PC-3 (cell line): ENCODE data around the gene RBMS3. TPM values are rescaled to one million over a fixed set of nuclear protein-coding genes. Genes with fewer than 3 reads are reported as not detected.

Experiments
- ATAC-seq: fragments of 200-7000 bp; cut with Tn5 transposase; 2 replicates; pipeline ENCODE4 v1.9.1; 2020; ENCODE audit warnings: mild to moderate bottlenecking, moderate library complexity
- BruUV-seq: library from RNA; stranded (reverse); fragments of 400-500 nt; replicated peaks from 2 replicates; lab custom pipeline; 2021; lab: Mats Ljungman, UMichigan
- CTCF ChIA-PET: fragments of 300-600 bp; sonication (Branson Sonifier 250); formaldehyde crosslinking; loops from one replicate; lab custom pipeline; 2022; ENCODE audit warnings: antibody characterized with exemption; lab: Charles Lee
- POLR2A ChIA-PET: fragments of 300-600 bp; sonication (Branson Sonifier 250); formaldehyde crosslinking; loops from one replicate; lab custom pipeline; 2022; ENCODE audit warnings: antibody characterized with exemption; ENCODE audit not compliant: unreplicated experiment; lab: Charles Lee
- DNase-seq: peaks from one replicate; pipeline ENCODE4 v3.0.0-alpha.2; 2015
- H2AFZ ChIP-seq: fragments of 300-600 bp; sonication (generic); 2 replicates; pipeline ENCODE4 v1.6.0; 2016; ENCODE audit warnings: antibody characterized with exemption, low read length
- H3F3A ChIP-seq: fragments of 300-600 bp; sonication (generic); one replicate; pipeline ENCODE4 v1.6.0; 2017; ENCODE audit warnings: antibody characterized with exemption, low read length, control low read depth, mild to moderate bottlenecking; ENCODE audit not compliant: unreplicated experiment
- H3K27ac ChIP-seq: fragments of 300-600 bp; sonication (generic); 2 replicates; pipeline ENCODE4 v1.5.1; 2016; ENCODE audit warnings: mild to moderate bottlenecking, low read length
- H3K27me3 ChIP-seq: fragments of 300-600 bp; sonication (generic); 2 replicates; pipeline ENCODE4 v1.6.1; 2016; ENCODE audit warnings: low read length, mixed read lengths
- H3K36me3 ChIP-seq: fragments of 300-600 bp; sonication (generic); 2 replicates; pipeline ENCODE4 v1.6.1; 2016; ENCODE audit warnings: low read depth, mixed run types, low read length, mixed read lengths
- H3K4me1 ChIP-seq: fragments of 300-600 bp; sonication (generic); 2 replicates; pipeline ENCODE4 v1.5.1; 2016; ENCODE audit warnings: low read length; ENCODE audit not compliant: insufficient read depth
- H3K4me2 ChIP-seq: fragments of 300-600 bp; sonication (generic); 2 replicates; pipeline ENCODE4 v1.6.0; 2016; ENCODE audit warnings: low read length
- H3K4me3 ChIP-seq: fragments of 300-600 bp; sonication (generic); 2 replicates; pipeline ENCODE4 v1.5.1; 2016; ENCODE audit warnings: mild to moderate bottlenecking, low read length, mixed read lengths
- H3K79me2 ChIP-seq: fragments of 300-600 bp; sonication (generic); 2 replicates; pipeline ENCODE4 v1.6.1; 2017; ENCODE audit warnings: low read length, mixed read lengths
- H3K9ac ChIP-seq: fragments of 300-600 bp; sonication (generic); 2 replicates; pipeline ENCODE4 v1.6.0; 2016; ENCODE audit warnings: mild to moderate bottlenecking, low read length
- H3K9me2 ChIP-seq: fragments of 300-600 bp; sonication (generic); replicated peaks from 2 replicates; pipeline ENCODE4 v1.6.1; 2016; ENCODE audit warnings: mixed run types, low read length, mixed read lengths
- H3K9me3 ChIP-seq: fragments of 300-600 bp; sonication (generic); 2 replicates; pipeline ENCODE4 v1.6.1; 2016; ENCODE audit warnings: low read length, mixed read lengths
- H4K20me1 ChIP-seq: fragments of 300-600 bp; sonication (generic); 2 replicates; pipeline ENCODE4 v1.6.1; 2016; ENCODE audit warnings: low read length, mixed read lengths
- EZH2 ChIP-seq: fragments of 300-600 bp; sonication (generic); IDR thresholded peaks from one replicate; pipeline ENCODE4 v1.6.1; 2017; ENCODE audit warnings: antibody characterized with exemption, mild to moderate bottlenecking, low read length; ENCODE audit not compliant: unreplicated experiment
- EZH2phosphoT487 ChIP-seq: fragments of 300-600 bp; sonication (generic); IDR thresholded peaks from 2 replicates; pipeline ENCODE4 v1.6.1; 2018; ENCODE audit warnings: mild to moderate bottlenecking, antibody characterized with exemption, low read length, borderline replicate concordance
- intact Hi-C: fragments of 100-400 bp; cut with micrococcal nuclease; formaldehyde crosslinking; loops from 2 replicates; pipeline ENCODE4 v1.9.0; 2023
- total RNA-seq: library from RNA; depleted of rRNA; stranded (reverse); fragments of >200 nt; gene quantifications from 2 replicates; pipeline ENCODE4 v1.2.3, GENCODE V29; 2014
- TF ChIP-seq, protein P1 (sequence below): fragments of 300-600 bp; sonication (generic); conservative IDR thresholded peaks from 2 replicates; pipeline ENCODE4 v1.5.1; 2017; ENCODE audit warnings: antibody characterized with exemption, low read depth, mild to moderate bottlenecking, low read length

The RBMS3 gene
- total RNA-seq, 1 experiment from 2014 or later = 5.4 TPM

DNA sequence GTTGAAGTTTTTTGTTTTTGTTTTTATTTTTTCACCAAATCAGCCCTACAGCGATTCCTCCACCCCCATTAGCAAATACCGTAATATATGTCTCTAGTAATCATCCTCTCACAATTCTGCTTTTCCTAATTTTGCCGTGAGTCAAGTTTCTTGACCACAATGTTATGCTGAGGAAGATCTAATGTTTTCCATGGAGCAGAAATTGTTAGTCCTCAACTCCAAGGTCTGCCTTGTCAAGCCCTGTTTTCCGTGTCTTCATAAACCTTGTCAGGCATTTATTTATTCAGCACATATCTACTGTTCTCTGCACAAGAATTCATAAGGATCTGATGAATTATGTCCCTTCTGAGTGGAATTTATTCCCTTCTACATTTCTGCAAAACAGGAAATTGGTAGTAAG lies 372.8 kb downstream of the RBMS3 start:
- POLR2A ChIA-PET = no interaction called here

DNA sequence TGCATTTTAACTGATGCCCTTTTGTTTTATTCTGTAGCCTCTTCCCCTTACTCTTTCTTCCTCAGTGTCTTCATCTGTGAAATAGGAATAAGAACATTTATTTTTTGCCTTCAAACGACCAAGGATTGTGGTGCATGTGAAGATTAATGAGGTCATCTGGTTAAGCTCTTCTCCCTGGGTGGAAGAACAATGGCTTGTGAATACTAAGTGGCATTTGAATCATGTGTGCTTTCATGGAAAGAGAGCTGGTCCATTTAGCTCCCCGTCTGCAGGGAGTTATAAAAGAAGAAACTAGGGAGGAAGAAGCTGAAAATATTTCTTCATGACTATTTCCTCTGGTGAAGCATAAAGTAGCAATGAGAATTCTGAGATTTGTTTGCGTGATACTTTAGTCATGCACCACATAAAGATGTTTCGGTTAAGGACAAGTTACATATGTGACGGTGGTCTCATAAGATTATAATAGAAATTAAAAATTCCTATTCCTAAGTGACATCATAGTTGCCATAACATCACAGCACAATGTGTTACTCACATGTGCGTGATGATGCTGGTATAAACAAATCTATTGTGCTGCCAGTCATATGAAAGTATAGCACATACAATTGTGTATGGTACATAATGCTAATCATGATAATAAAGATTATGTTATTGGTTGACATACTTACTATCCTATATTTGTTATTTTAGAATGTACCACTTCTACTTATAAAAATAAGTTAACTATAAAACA lies 374.3 kb downstream of the RBMS3 start:
- Histone ChIP-seq H3K9me3 (no peaks in the 10 kb centered on the region), H3K9me2 (no peaks in the 10 kb centered on the region), H4K20me1 (no peaks in the 10 kb centered on the region), H3K27me3 (no peaks in the 10 kb centered on the region), H3K27ac (no peak overlapping the region), H3K4me3 (no peak overlapping the region), H2AFZ (no peak overlapping the region), H3K4me1 (0 out of 2 replicates have a peak, but pooled peaks cover 1% of the 10 kb centered on the region), H3K4me2 (no peak overlapping the region), H3K9ac (no peak overlapping the region), H3K79me2 (no peaks in the 10 kb centered on the region), H3K36me3 (no peaks in the 10 kb centered on the region), H3F3A (no peaks in the 10 kb centered on the region)
- CTCF ChIA-PET = no interaction called here
- no peak for DNase-seq
- POLR2A ChIA-PET = no interaction called here
- intact Hi-C loops = no loop called here
- no TSS peak for BruUV-seq
- TF ChIP-seq, protein P1, sequence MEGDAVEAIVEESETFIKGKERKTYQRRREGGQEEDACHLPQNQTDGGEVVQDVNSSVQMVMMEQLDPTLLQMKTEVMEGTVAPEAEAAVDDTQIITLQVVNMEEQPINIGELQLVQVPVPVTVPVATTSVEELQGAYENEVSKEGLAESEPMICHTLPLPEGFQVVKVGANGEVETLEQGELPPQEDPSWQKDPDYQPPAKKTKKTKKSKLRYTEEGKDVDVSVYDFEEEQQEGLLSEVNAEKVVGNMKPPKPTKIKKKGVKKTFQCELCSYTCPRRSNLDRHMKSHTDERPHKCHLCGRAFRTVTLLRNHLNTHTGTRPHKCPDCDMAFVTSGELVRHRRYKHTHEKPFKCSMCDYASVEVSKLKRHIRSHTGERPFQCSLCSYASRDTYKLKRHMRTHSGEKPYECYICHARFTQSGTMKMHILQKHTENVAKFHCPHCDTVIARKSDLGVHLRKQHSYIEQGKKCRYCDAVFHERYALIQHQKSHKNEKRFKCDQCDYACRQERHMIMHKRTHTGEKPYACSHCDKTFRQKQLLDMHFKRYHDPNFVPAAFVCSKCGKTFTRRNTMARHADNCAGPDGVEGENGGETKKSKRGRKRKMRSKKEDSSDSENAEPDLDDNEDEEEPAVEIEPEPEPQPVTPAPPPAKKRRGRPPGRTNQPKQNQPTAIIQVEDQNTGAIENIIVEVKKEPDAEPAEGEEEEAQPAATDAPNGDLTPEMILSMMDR = no peak
- TF ChIP-seq EZH2 = no peak
- no peak for TF ChIP-seq EZH2phosphoT487
- ATAC-seq = no peak

More for the DNA sequence above, 372.8 kb downstream of the RBMS3 start:
- DNase-seq (no peak), ATAC-seq (no peak)
- H3K27me3 ChIP-seq = no peaks in the 10 kb centered on the region
- no peak overlapping the region for H3K9ac ChIP-seq
- no peak overlapping the region for H3K4me3 ChIP-seq
- no peaks in the 10 kb centered on the region for H4K20me1 ChIP-seq
- H3K36me3 ChIP-seq = no peaks in the 10 kb centered on the region
- H3K4me1 ChIP-seq = peaks cover 7% of the 10 kb centered on the region
- intact Hi-C loops = no loop called here
- BruUV-seq = no TSS peak
- H3K9me2 ChIP-seq = no peaks in the 10 kb centered on the region
- no peak overlapping the region for H3K4me2 ChIP-seq
- H3F3A ChIP-seq = no peaks in the 10 kb centered on the region
- H3K9me3 ChIP-seq = no peaks in the 10 kb centered on the region
- H3K27ac ChIP-seq = no peak overlapping the region
- H3K79me2 ChIP-seq = no peaks in the 10 kb centered on the region
- no peak overlapping the region for H2AFZ ChIP-seq
- CTCF ChIA-PET = no interaction called here
- TF ChIP-seq EZH2phosphoT487 (no peak), EZH2 (no peak)
- TF ChIP-seq, protein P1 = no peak

DNA sequence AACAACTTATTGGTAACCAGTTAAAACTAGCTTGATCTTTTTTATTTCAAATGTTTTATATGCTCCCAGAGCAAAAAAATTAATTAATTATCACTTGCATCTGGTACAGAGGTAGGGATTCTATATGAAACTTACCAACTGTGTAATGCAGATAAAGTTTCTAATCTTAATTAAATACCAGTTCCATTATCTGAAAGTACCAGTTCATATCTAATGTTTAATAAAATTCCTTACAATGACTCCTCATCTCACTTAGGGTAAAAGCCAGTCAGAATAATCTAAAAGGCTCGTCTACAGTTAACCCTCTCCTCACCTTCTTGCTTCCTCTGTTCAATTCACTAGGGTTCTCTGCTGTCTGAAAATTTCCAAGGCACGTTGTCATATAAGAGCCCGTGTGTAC lies 384.8 kb downstream of the RBMS3 start:
- Histone ChIP-seq H4K20me1 (no peaks in the 10 kb centered on the region), H3K9ac (no peak overlapping the region), H3K79me2 (no peaks in the 10 kb centered on the region), H3K9me2 (no peaks in the 10 kb centered on the region), H3K4me1 (no peaks in the 10 kb centered on the region), H3K9me3 (no peaks in the 10 kb centered on the region), H3K4me3 (no peak overlapping the region), H3K27me3 (no peaks in the 10 kb centered on the region), H3K4me2 (no peak overlapping the region), H3K27ac (no peak overlapping the region), H2AFZ (no peak overlapping the region), H3K36me3 (no peaks in the 10 kb centered on the region), H3F3A (no peaks in the 10 kb centered on the region)
- no peak for DNase-seq
- intact Hi-C loops = no loop called here
- ChIA-PET CTCF (no interaction called here), POLR2A (no interaction called here)
- BruUV-seq = no TSS peak
- ATAC-seq = no peak
- TF ChIP-seq, protein P1 = no peak
- TF ChIP-seq EZH2 (no peak), EZH2phosphoT487 (no peak)
